GM21381 (cell line): ENCODE data around the gene KCNK6.
A peak's percentile ranks its signal among the peaks of the same experiment; 100 is the strongest.
"Not testable (repeated sequence)": the region's sequence is repeated elsewhere in the genome, so short reads cannot be mapped to it uniquely, and the experiment has no call there.

Source experiments
- ATAC-seq: cut with Tn5 transposase; IDR thresholded peaks from one replicate; pipeline ENCODE4 v1.9.1; 2021; ENCODE audit warnings: mild to moderate bottlenecking, moderate library complexity; ENCODE audit not compliant: unreplicated experiment

The KCNK6 gene

GRCh38 chr19:38321646-38322196 is 2.1 kb downstream of the KCNK6 start:
- ATAC-seq, result no peak

- no peak for ATAC-seq
Measured at GRCh38 chr19:38323291-38323690, 3.6 kb downstream of the KCNK6 start.

- ATAC-seq, result no peak
Measured at GRCh38 chr19:38324431-38324830, 4.8 kb downstream of the KCNK6 start.

GRCh38 chr19:38326591-38326990 is 6.9 kb downstream of the KCNK6 start:
- ATAC-seq, result no peak

- ATAC-seq, result no peak
Measured at GRCh38 chr19:38329651-38330050, 10.0 kb downstream of the KCNK6 start.

- no peak for ATAC-seq
Measured at GRCh38 chr19:38331728-38332127, 12.1 kb downstream of the KCNK6 start.

- no peak for ATAC-seq
Measured at GRCh38 chr19:38333245-38333644, 13.6 kb downstream of the KCNK6 start.

- ATAC-seq, result peak; percentile 71
Measured at GRCh38 chr19:38335949-38336637, 16.4 kb downstream of the KCNK6 start.

- ATAC-seq, result peak; percentile 47
Measured at GRCh38 chr19:38336638-38337359, 17.2 kb downstream of the KCNK6 start.

- no peak for ATAC-seq
Measured at GRCh38 chr19:38337360-38337653, 17.7 kb downstream of the KCNK6 start.

- not testable (repeated sequence) for ATAC-seq
Measured at GRCh38 chr19:38339011-38339410, 19.4 kb downstream of the KCNK6 start.

GRCh38 chr19:38340927-38341326 is 21.3 kb downstream of the KCNK6 start:
- no peak for ATAC-seq

GRCh38 chr19:38346837-38347236 is 27.2 kb downstream of the KCNK6 start:
- ATAC-seq, result no peak

GRCh38 chr19:38350883-38351282 is 31.2 kb downstream of the KCNK6 start:
- no peak for ATAC-seq

GRCh38 chr19:38351865-38352395 is 32.3 kb downstream of the KCNK6 start:
- ATAC-seq, result no peak

GRCh38 chr19:38352611-38353010 is 33.0 kb downstream of the KCNK6 start:
- ATAC-seq, result no peak

GRCh38 chr19:38355728-38356725 is 36.4 kb downstream of the KCNK6 start:
- ATAC-seq, result no peak

- no peak for ATAC-seq
Measured at GRCh38 chr19:38358071-38358470, 38.4 kb downstream of the KCNK6 start.

GRCh38 chr19:38359242-38360021 is 39.8 kb downstream of the KCNK6 start:
- ATAC-seq, result no peak

GRCh38 chr19:38360351-38360750 is 40.7 kb downstream of the KCNK6 start:
- ATAC-seq, result no peak
